GM18526 (cell line): ENCODE measurements around the gene GBP5.

Experiments used
- POLR2A ChIP-seq: IDR thresholded peaks from 3 replicates; pipeline ENCODE4 v1.6.1; 2011; ENCODE audit not compliant: insufficient read length; ENCODE audit errors: extremely low read depth

GBP5 gene

DNA sequence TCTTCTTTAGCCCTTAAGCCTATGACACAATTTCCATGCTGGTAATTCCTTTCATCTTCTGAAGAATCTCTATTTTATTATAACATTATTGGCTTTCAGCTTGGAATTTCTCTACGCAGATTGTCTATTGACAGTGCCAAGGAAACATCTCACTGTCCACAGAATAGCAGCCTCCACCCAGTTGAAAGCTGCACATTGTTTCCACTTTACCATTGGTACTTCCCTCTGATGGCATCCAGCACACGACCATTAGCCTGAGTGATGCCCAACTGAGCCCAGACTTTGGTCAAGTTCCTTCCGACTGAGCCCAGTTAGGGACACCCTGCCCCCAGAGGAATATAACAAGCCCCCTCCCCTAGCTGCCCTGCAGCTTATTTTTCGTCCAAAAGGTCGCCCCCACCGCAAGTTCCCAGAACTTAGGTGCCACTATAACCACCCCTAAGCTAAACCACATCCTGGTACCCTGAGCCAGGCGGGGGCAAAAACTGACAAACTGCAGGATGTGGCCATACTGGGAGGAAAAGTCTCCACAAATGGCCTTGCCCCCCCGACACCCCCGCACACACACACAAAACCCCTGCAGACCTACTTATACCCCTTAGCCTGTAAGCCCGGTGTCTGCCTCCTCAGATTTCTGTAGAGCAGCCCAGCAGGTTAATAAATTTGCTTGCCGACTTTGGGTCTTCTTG is 13.2 kb downstream of the GBP5 start:
- TF ChIP-seq POLR2A = no peak

DNA sequence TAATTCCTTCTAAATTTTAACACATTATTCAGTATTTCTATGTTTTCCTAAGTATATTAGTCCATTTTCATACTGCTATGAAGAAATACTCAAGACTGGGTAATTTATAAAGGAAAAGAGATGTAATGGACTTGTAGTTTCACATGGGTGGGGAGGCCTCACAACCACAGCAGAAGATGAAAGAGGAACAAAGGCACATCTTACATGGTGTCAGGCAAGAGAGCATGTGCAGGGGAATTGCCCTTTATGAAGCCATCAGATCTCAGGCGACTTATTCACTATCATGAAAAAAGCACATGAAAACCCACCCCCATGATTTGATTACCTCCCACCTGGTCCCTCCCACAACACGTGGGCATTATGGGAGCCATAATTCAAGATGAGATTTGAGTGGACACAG is 15.6 kb downstream of the GBP5 start:
- TF ChIP-seq POLR2A = no peak

DNA sequence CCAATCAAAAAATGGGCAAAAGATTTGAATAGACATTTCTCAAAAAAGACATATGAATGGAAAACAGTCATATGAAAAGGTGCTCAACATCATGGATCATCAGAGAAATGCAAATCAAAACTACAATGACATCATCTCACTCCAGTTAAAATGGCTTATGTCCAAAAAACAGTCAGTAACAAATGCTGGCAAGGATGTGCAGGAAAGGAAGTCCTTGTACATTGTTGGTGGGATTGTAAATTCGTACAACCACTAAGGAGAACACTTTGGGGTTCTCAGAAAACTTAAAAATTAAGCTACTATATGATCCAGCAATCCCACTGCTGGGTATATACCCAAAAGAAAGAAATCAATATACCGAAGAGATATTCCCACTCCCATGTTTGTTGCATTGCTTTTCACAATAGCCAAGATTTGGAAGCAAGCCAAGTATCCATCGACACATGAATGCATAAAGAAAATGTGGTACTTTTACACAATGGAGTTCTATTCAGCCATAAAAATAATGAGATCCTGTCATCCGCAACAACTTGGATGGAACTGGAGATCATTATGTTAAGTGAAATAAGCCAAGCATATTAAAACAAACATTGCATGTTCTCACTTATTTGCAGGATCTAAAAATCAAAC is 17.9 kb downstream of the GBP5 start:
- no peak for TF ChIP-seq POLR2A

DNA sequence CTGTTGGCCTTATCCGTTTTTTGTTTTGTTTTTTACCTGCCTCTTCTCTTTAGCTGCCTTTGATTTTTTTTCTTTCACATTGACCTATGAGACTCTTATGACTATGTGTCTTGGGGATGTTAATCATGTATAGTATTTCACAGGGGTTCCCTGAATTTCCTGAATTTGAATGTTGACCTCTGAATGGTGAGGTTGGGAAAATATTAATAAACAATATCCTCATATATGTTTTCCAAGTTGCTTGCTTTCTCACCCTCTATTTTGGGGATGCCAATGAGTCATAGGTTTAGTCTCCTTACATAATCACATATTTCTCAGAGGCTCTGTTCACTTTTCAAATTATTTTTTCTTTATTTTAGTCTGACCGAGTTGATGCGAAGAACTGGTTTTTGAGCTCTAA is 29.6 kb downstream of the GBP5 start:
- no peak for TF ChIP-seq POLR2A
